Vagina (tissue), 2 donors: Measurements from ENCODE around the gene GAST.

Source experiments
- CTCF ChIP-seq, 3 experiments: fragments of 450-650 bp in 2 of 3; fragments of 200-600 bp in 1 of 3; sonication (generic) in 1 of 3; IDR thresholded peaks; one replicate each; pipeline ENCODE4 v1.5.1; 2017 to 2019; ENCODE audit warnings: antibody characterized with exemption in 3 of 3, mild to moderate bottlenecking in 2 of 3, moderate library complexity in 2 of 3
- POLR2A ChIP-seq, 2 donors: fragments of 450-650 bp; IDR thresholded peaks; one replicate each; pipeline ENCODE4 v1.6.1; 2017; ENCODE audit warnings: antibody characterized with exemption in 2 of 2, mild to moderate bottlenecking in 2 of 2, moderate library complexity in 2 of 2
- POLR2AphosphoS5 ChIP-seq, 2 donors: sonication (generic); formaldehyde crosslinking; IDR thresholded peaks; one replicate each; pipeline ENCODE4 v1.9.0; 2017; ENCODE audit warnings: antibody characterized with exemption in 2 of 2, mild to moderate bottlenecking in 2 of 2, low read depth in 1 of 2; ENCODE audit not compliant: insufficient read depth in 1 of 2

GRCh38 chr17:41734949-41735313 lies 22.8 kb downstream of the GAST start:
- TF ChIP-seq POLR2A (IDR thresholded peaks at IDR 0.05) (no peak), CTCF (IDR thresholded peaks at IDR 0.05) (no peak), POLR2AphosphoS5 (IDR thresholded peaks at IDR 0.05; ENCODE audit: insufficient read depth in 1 of 2, low read depth in 1 of 2) (no peak)
